Mammary epithelial cell (primary cell): ENCODE results near the gene PTPRO.

ENCODE experiments used
- EZH2 ChIP-seq: IDR thresholded peaks from 2 replicates; pipeline ENCODE4 v1.6.1; 2012; ENCODE audit warnings: low read length, inconsistent platforms, borderline replicate concordance
- TF ChIP-seq, protein P1 (sequence below), 2 donors: IDR thresholded peaks in 1 of 2; conservative IDR thresholded peaks in 1 of 2; 2 replicates each; pipeline ENCODE4 v1.5.1; 2011 to 2012; ENCODE audit warnings: inconsistent platforms in 2 of 2, low read length in 2 of 2, mild to moderate bottlenecking in 2 of 2, control low read depth in 1 of 2, low read depth in 1 of 2; ENCODE audit not compliant: insufficient read depth in 1 of 2; ENCODE audit errors: extremely low read depth in 1 of 2

GRCh38 chr12:15590180-15590826, 268.0 kb downstream of the PTPRO start:
- TF ChIP-seq, protein P1, sequence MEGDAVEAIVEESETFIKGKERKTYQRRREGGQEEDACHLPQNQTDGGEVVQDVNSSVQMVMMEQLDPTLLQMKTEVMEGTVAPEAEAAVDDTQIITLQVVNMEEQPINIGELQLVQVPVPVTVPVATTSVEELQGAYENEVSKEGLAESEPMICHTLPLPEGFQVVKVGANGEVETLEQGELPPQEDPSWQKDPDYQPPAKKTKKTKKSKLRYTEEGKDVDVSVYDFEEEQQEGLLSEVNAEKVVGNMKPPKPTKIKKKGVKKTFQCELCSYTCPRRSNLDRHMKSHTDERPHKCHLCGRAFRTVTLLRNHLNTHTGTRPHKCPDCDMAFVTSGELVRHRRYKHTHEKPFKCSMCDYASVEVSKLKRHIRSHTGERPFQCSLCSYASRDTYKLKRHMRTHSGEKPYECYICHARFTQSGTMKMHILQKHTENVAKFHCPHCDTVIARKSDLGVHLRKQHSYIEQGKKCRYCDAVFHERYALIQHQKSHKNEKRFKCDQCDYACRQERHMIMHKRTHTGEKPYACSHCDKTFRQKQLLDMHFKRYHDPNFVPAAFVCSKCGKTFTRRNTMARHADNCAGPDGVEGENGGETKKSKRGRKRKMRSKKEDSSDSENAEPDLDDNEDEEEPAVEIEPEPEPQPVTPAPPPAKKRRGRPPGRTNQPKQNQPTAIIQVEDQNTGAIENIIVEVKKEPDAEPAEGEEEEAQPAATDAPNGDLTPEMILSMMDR (conservative IDR thresholded peaks at IDR 0.05 in 1 of 2, IDR thresholded peaks at IDR 0.05 in 1 of 2; ENCODE audit: extremely low read depth in 1 of 2, insufficient read depth in 1 of 2, low read depth in 1 of 2, low read length in 2 of 2), result peak; percentile 78 to 90
- TF ChIP-seq EZH2, result no peak
